ENCODE measurements around the gene PPP6R3.

The PPP6R3 gene

DNA sequence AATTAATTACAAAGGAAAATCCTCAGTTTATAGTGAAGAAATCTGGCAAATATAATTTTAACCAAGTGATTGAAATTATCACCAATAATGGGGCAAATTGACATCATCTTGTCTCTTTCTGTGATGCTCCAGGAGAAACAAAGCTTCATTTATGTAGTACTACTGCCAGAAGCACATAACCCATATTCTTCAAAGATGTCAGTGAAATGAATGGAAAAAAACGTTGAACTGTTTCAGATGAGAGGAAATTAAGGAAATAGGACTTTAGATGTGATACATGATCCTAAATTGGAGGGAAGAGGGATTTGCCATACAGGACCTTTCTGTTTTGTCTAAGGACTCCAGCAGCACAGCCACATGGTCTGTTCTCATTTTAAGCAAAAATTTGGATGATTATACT lies 57.6 kb downstream of the PPP6R3 start:
- no peak for TF ChIP-seq CTCF (conservative IDR thresholded peaks at IDR 0.05; ENCODE audit: low read depth, low read length)
- no peak for DNase-seq (ENCODE audit: low read depth)
- no peak overlapping the region for H3K4me3 ChIP-seq (ENCODE audit: low read length)

GRCh38 chr11:68521969-68522652 lies 61.6 kb downstream of the PPP6R3 start:
- no peak for DNase-seq (ENCODE audit: low read depth)
- no peak for TF ChIP-seq CTCF (conservative IDR thresholded peaks at IDR 0.05; ENCODE audit: low read depth, low read length)
- H3K4me3 ChIP-seq (ENCODE audit: low read length) = no peak overlapping the region

DNA sequence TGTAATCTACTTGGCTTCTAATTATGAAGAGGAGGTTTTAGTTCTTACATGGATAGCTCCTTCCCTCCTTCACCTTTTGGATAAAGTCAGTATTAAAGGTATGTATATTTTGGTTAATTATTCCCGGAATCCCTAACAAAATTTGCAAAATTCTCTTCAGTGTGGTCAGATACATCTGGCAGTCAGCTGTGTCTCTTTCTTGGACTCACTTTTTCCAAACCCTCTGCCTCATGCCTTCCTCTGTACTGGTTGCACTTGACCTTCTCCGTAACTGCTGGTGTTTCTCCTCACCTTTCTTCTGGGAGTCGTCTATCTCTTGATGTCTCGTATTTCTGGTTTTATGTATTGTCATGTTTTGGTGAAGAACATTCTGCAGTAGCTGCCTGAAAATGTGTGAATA lies 62.5 kb downstream of the PPP6R3 start:
- no peak overlapping the region for H3K4me3 ChIP-seq (ENCODE audit: low read length)
- TF ChIP-seq CTCF (conservative IDR thresholded peaks at IDR 0.05; ENCODE audit: low read depth, low read length) = no peak
- DNase-seq (ENCODE audit: low read depth) = no peak

DNA sequence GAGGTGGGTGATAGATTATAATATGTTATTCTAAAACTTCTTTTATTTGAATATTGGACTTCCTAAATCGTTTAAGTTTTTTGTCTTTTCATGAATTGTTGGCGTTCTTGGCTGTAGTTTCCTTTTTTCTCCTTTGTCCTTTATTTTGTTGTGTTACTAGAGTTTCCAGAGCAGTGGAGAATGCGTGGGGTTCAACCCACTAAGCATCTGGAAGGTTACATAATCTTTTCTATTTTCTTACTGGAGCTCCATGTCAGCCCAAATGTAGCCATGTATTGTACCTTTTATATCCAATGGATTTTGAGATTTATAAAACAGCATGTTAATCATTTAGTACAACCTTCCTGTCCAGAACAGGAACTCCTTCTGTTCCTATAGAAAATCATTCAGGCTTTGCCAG lies 63.2 kb downstream of the PPP6R3 start:
- DNase-seq (ENCODE audit: low read depth) = no peak
- no peak for TF ChIP-seq CTCF (conservative IDR thresholded peaks at IDR 0.05; ENCODE audit: low read depth, low read length)
- no peak overlapping the region for H3K4me3 ChIP-seq (ENCODE audit: low read length)

GRCh38 chr11:68524213-68524612 lies 63.7 kb downstream of the PPP6R3 start:
- DNase-seq (ENCODE audit: low read depth) = no peak
- TF ChIP-seq CTCF (conservative IDR thresholded peaks at IDR 0.05; ENCODE audit: low read depth, low read length) = no peak
- H3K4me3 ChIP-seq (ENCODE audit: low read length) = no peak overlapping the region

DNA sequence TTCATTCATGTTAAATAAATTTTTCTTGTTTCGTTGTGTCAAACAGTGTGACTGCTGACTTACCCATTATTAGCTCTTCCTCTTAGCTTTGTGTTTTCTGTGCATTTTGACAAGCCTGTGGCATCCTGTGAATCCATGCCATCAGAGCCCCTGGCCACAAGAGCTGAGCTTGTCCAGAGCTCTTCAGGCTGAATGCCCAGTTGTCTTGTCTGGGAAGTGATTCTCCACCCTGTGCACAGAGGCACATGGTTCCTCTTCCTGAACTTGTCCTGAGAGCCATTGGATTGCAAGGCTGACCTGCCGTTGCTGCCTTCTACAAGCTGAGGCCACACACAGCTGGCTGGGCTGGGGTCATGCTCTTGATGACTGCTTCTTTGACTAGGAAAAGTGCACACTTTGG lies 64.1 kb downstream of the PPP6R3 start:
- no peak for DNase-seq (ENCODE audit: low read depth)
- TF ChIP-seq CTCF (conservative IDR thresholded peaks at IDR 0.05; ENCODE audit: low read depth, low read length) = no peak
- H3K4me3 ChIP-seq (ENCODE audit: low read length) = no peak overlapping the region

GRCh38 chr11:68525336-68525735 lies 64.8 kb downstream of the PPP6R3 start:
- no peak overlapping the region for H3K4me3 ChIP-seq (ENCODE audit: low read length)
- DNase-seq (ENCODE audit: low read depth) = no peak
- no peak for TF ChIP-seq CTCF (conservative IDR thresholded peaks at IDR 0.05; ENCODE audit: low read depth, low read length)
